Thyroid gland (tissue), 4 donors: ENCODE measurements around the gene PLAGL2. TPM values are rescaled to one million over a fixed set of nuclear protein-coding genes. Genes with fewer than 3 reads are reported as not detected.

Experiments
- DNase-seq, 2 donors: peaks; one replicate each; pipeline ENCODE4 v3.0.0-alpha.2; 2019
- H3K27ac ChIP-seq, 3 donors: fragments of 200-600 bp; sonication (generic); 1 replicate in 2 of 3; 2 replicates in 1 of 3; pipeline ENCODE4 v1.5.1; 2016 to 2019; ENCODE audit warnings: mild to moderate bottlenecking in 1 of 3, moderate library complexity in 1 of 3
- H3K27me3 ChIP-seq: fragments of 200-600 bp; sonication (generic); one replicate; pipeline ENCODE4 v1.5.1; 2019
- H3K36me3 ChIP-seq, 2 donors: fragments of 200-600 bp; sonication (generic); one replicate each; pipeline ENCODE4 v1.5.1; 2016 to 2019
- H3K4me1 ChIP-seq, 2 donors: fragments of 200-600 bp; sonication (generic); one replicate each; pipeline ENCODE4 v1.5.1; 2017 to 2019
- H3K4me3 ChIP-seq, 3 donors: fragments of 200-600 bp; sonication (generic); replicated peaks in 1 of 3; 1 replicate in 2 of 3; 2 replicates in 1 of 3; pipeline ENCODE4 v1.5.1; 2016; ENCODE audit warnings: mild to moderate bottlenecking in 1 of 3
- H3K9me3 ChIP-seq: fragments of 200-600 bp; sonication (generic); one replicate; pipeline ENCODE4 v1.5.1; 2017
- POLR2A ChIP-seq, 2 donors: fragments of 450-650 bp; IDR thresholded peaks; one replicate each; pipeline ENCODE4 v1.6.1; 2017; ENCODE audit warnings: antibody characterized with exemption in 2 of 2, mild to moderate bottlenecking in 2 of 2, moderate library complexity in 1 of 2
- WGBS, 2 donors: methylation state at CpG; one replicate each; pipeline ENCODE4 v1.1.5; 2017; 5-methylcytosine and 5-hydroxymethylcytosine counted together
- intact Hi-C: fragments of 100-400 bp; cut with DNase I; formaldehyde crosslinking; loops from one replicate; pipeline ENCODE4 v1.15.1; 2023
- total RNA-seq, 4 donors: library from RNA; depleted of rRNA; stranded (reverse); fragments of >200 nt; gene quantifications; one replicate each; pipeline ENCODE4 v1.2.3, GENCODE V29; 2016
- TF ChIP-seq, protein P1 (sequence below), 6 experiments: fragments of 200-600 bp in 3 of 6; fragments of 450-650 bp in 3 of 6; sonication (generic) in 3 of 6; IDR thresholded peaks; one replicate each; pipeline ENCODE4 v1.5.1; 2016 to 2019; ENCODE audit warnings: antibody characterized with exemption in 6 of 6, mild to moderate bottlenecking in 2 of 6, inconsistent platforms in 1 of 6, moderate library complexity in 1 of 6

PLAGL2 gene
- total RNA-seq, 4 donors from 2014 or later = 6.5 to 11.7 (median 7.3) TPM

DNA sequence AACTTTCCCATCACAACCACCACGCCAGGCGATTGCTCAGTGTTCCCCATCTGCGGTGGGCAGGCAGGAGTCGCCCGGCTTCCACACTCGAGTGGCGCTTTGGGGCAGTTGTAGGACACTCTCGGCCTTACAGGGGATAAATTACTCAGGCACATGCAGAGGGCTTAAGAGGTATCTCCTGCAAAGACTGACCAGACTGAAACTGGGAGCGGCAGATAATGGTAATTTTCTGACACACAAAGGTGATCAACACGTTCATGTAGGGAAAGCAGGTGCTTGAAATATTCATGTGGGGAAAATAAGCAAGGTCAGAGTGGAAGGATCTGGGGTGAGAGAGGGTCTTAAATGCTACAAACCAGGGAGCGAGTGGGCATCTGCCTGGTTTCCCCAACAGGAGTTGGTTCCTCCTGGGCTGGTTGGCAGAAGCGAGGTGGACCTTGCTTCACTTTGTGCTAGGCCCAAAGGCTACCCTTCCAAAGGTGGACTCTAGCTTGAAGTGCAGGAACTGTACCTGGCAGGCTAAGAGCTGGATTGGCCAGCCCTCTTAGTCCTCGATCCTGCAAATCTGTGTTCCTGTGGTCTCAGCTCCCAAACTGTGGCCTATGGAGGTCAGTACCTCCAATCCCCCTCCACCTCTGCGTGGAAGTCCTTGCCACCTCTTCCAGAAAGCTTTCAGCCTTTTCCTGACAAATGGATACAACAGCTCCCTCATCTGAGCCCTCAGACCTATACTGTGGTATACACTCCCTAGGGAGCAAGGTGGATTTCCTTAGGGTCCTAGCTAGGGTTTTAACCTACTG is 16.7 kb downstream of the PLAGL2 start:
- H3K27me3 ChIP-seq = no peaks in the 10 kb centered on the region
- intact Hi-C loops = no loop called here
- DNase-seq = no peak
- H3K4me1 ChIP-seq = peaks cover 22 to 38% of the 10 kb centered on the region in 2 donors
- no peaks in the 10 kb centered on the region for H3K9me3 ChIP-seq
- 41 to 55% methylated on average over 14 of the region's 14 CpGs for WGBS, 2 donors
- TF ChIP-seq, protein P1, sequence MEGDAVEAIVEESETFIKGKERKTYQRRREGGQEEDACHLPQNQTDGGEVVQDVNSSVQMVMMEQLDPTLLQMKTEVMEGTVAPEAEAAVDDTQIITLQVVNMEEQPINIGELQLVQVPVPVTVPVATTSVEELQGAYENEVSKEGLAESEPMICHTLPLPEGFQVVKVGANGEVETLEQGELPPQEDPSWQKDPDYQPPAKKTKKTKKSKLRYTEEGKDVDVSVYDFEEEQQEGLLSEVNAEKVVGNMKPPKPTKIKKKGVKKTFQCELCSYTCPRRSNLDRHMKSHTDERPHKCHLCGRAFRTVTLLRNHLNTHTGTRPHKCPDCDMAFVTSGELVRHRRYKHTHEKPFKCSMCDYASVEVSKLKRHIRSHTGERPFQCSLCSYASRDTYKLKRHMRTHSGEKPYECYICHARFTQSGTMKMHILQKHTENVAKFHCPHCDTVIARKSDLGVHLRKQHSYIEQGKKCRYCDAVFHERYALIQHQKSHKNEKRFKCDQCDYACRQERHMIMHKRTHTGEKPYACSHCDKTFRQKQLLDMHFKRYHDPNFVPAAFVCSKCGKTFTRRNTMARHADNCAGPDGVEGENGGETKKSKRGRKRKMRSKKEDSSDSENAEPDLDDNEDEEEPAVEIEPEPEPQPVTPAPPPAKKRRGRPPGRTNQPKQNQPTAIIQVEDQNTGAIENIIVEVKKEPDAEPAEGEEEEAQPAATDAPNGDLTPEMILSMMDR (IDR thresholded peaks at IDR 0.05) = no peak
- no peak for TF ChIP-seq POLR2A (IDR thresholded peaks at IDR 0.05)
- peak overlapping the region in 1 of 3 donors; percentile 73 for H3K4me3 ChIP-seq
- H3K36me3 ChIP-seq = peaks cover 6 to 7% of the 10 kb centered on the region in 2 donors
- peak overlapping the region in 2 of 3 donors; percentile 79 to 80 for H3K27ac ChIP-seq

DNA sequence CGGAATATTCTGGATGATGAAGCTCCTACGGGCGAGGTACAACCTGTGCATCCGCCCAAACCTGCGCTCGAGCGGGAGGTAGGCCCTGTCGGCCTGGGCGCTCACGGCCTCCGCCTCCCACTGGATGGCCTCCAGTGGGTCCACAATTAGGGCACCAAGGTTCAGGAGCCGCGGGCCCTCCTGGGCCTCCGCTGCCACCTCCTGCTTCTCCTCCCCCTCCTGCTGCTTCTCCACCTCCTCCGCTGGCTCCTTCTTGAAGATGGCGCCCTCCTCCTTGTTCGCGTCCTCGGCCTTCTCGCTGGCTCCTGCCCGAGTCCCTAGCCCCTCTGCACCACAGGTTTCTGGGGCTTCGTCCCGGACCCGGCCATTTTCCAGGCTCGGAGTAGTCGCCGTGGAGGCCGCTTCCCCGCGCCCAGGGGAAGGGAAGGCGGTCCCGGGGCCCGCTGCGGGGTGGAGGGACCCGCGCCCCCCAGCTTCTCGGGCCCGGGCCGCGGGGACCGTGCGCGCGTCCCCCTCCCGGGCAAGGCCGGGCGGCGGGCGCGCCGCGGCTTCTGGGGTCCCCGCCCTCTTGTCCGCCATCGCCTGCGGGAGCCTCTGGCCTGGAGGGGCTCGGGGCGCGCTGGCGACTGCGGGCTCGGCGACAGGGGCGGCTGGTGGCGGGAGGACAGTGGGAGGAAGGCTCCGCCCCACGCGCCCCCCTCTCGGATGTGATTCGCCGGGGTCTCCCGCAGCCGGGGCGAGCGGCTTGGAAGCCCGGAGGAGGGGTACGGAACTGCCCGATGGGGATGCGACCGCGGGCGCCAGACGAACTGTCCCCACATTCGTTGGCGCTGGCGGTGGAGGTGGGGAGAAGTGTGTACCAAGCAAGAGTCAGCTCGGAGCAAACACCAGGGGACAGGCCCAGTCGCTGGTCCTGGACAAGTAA is 17.6 kb downstream of the PLAGL2 start:
- intact Hi-C loops = no loop called here
- 3 to 13% methylated on average over 33 to 38 of the region's 88 CpGs for whole genome bisulfite sequencing, 2 donors
- Histone ChIP-seq H3K27ac (peak overlapping the region; percentile 55 to 80 (median 79)), H3K4me3 (peak overlapping the region; percentile 38 to 73 (median 50)), H3K4me1 (peaks cover 22 to 38% of the 10 kb centered on the region in 2 donors), H3K27me3 (no peaks in the 10 kb centered on the region), H3K36me3 (no peaks in the 10 kb centered on the region), H3K9me3 (no peaks in the 10 kb centered on the region)
- TF ChIP-seq, protein P1 (IDR thresholded peaks at IDR 0.05) = no peak
- peak in 1 of 2 donors; percentile 20 for TF ChIP-seq POLR2A (IDR thresholded peaks at IDR 0.05)
- peak; percentile 58 to 59 for DNase-seq

DNA sequence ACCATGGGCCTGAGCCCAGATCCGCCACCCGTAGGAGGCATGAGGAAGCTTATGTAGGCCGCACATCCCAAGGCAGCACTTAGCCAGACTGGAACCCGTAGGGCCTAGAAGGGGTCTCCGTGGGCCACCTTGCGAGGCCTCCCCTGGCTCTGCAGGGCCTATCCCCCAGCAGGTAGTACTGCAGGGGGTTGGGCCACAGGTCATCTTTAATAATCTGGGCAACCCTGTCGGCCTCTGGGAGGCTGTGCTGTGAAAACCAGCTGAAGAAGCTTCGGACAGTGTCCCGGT is 18.5 kb downstream of the PLAGL2 start:
- Histone ChIP-seq H3K36me3 (no peaks in the 10 kb centered on the region), H3K4me3 (no peak overlapping the region), H3K27ac (no peak overlapping the region), H3K4me1 (peaks cover 22 to 38% of the 10 kb centered on the region in 2 donors), H3K9me3 (no peaks in the 10 kb centered on the region), H3K27me3 (no peaks in the 10 kb centered on the region)
- WGBS, 2 donors = 94 to 100% methylated on average over 2 to 6 of the region's 9 CpGs
- no peak for DNase-seq
- intact Hi-C loops = no loop called here
- no peak for TF ChIP-seq POLR2A (IDR thresholded peaks at IDR 0.05)
- TF ChIP-seq, protein P1 (IDR thresholded peaks at IDR 0.05) = no peak

DNA sequence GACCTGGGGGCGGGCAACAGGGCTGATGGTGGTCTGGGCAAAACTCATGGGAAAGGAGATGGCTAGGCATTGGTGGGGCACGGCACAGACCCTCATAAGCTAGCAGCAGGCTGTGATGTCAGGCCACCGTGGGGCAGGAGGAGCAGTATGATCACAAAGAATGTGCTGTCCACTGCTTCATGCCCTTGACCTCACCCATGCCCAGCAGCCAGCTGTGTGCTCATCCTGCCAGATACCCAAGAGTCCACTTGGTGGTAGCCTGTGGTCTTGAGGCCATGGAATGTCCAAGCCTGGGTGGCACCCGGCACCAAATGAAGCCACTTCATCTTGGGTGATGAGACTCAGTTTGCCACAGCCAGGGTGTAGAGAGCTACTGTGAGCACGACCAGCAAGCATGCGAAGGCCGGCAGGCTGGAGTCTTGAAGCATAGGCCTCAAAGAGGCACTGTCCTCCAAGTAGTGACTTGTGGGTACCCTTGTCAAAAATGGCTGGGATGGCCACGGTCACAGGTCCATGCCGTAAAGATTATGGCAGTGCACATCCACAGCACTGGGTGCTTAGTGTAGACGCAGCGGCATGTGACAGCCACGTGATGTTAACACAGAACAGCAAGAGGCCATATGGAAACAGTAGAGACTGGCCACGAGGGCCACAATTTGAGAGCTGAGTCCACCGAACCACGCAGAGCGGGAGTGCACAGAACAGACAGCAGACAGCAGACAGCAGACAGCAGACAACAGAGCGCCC is 19.0 kb downstream of the PLAGL2 start:
- Histone ChIP-seq H3K27ac (no peak overlapping the region), H3K27me3 (no peaks in the 10 kb centered on the region), H3K36me3 (no peaks in the 10 kb centered on the region), H3K4me1 (peaks cover 22 to 38% of the 10 kb centered on the region in 2 donors), H3K4me3 (no peak overlapping the region), H3K9me3 (no peaks in the 10 kb centered on the region)
- 95 to 97% methylated on average over 17 of the region's 17 CpGs for WGBS, 2 donors
- no peak for TF ChIP-seq POLR2A (IDR thresholded peaks at IDR 0.05)
- TF ChIP-seq, protein P1 (IDR thresholded peaks at IDR 0.05) = no peak
- intact Hi-C loops = no loop called here
- DNase-seq = no peak
